Neuronal stem cell (in vitro differentiated cells): ENCODE data around the gene MAPK8IP1.

Experiments
- DNase-seq: peaks from one replicate; pipeline ENCODE4 v3.0.0-alpha.2; 2013; ENCODE audit warnings: low spot score
- H2AFZ ChIP-seq: one replicate; pipeline ENCODE4 v1.6.1; 2013; ENCODE audit warnings: mild to moderate bottlenecking, low read length, inconsistent platforms
- H2AK5ac ChIP-seq: 2 replicates; pipeline ENCODE4 v1.6.1; 2013; ENCODE audit warnings: low read depth, mild to moderate bottlenecking, inconsistent platforms, low read length, moderate library complexity, mixed read lengths
- H2BK120ac ChIP-seq: 2 replicates; pipeline ENCODE4 v1.6.1; 2013; ENCODE audit warnings: low read depth, mild to moderate bottlenecking, inconsistent platforms, low read length, moderate library complexity, mixed read lengths
- H2BK12ac ChIP-seq: one replicate; pipeline ENCODE4 v1.6.1; 2013; ENCODE audit warnings: low read length, inconsistent platforms
- H2BK15ac ChIP-seq: 2 replicates; pipeline ENCODE4 v1.6.1; 2013; ENCODE audit warnings: mild to moderate bottlenecking, low read length, inconsistent platforms, mixed read lengths
- H2BK5ac ChIP-seq: one replicate; pipeline ENCODE4 v1.6.1; 2013; ENCODE audit warnings: inconsistent platforms, mild to moderate bottlenecking, low read length, moderate library complexity
- H3K14ac ChIP-seq: one replicate; pipeline ENCODE4 v1.6.1; 2013; ENCODE audit warnings: low read length, inconsistent platforms
- H3K18ac ChIP-seq: 2 replicates; pipeline ENCODE4 v1.6.1; 2013; ENCODE audit warnings: low read length, inconsistent platforms
- H3K23ac ChIP-seq: 2 replicates; pipeline ENCODE4 v1.6.1; 2013; ENCODE audit warnings: low read depth, mild to moderate bottlenecking, mixed read lengths, low read length, inconsistent platforms; ENCODE audit not compliant: poor library complexity
- H3K27ac ChIP-seq: replicated peaks from 3 replicates; pipeline ENCODE4 v1.5.1; 2013; ENCODE audit warnings: low read length, inconsistent platforms
- H3K27me3 ChIP-seq, 3 experiments: 2 replicates each; pipeline ENCODE4 v1.6.1; 2013; ENCODE audit warnings: low read length in 3 of 3, mild to moderate bottlenecking in 2 of 3, inconsistent platforms in 1 of 3, low read depth in 1 of 3, mixed read lengths in 1 of 3, moderate library complexity in 1 of 3; ENCODE audit not compliant: control insufficient read depth in 3 of 3, insufficient read depth in 3 of 3
- H3K36me3 ChIP-seq, 2 donors: replicated peaks in 1 of 2; 2 replicates each; pipeline ENCODE4 v1.6.1; 2013; ENCODE audit warnings: low read length in 2 of 2; ENCODE audit not compliant: control insufficient read depth in 2 of 2, insufficient read depth in 2 of 2
- H3K4ac ChIP-seq: 2 replicates; pipeline ENCODE4 v1.6.1; 2013; ENCODE audit warnings: inconsistent platforms, mild to moderate bottlenecking, low read length, moderate library complexity
- H3K4me1 ChIP-seq, 2 donors: 1 replicate in 1 of 2; 2 replicates in 1 of 2; pipeline ENCODE4 v1.6.1; 2013; ENCODE audit warnings: low read length in 2 of 2, low read depth in 1 of 2; ENCODE audit not compliant: control insufficient read depth in 2 of 2, insufficient read depth in 1 of 2
- H3K4me2 ChIP-seq: one replicate; pipeline ENCODE4 v1.6.1; 2013; ENCODE audit warnings: mild to moderate bottlenecking, low read length, inconsistent platforms; ENCODE audit not compliant: insufficient read depth, poor library complexity, severe bottlenecking
- H3K4me3 ChIP-seq, 2 donors: 2 replicates each; pipeline ENCODE4 v1.5.1; 2013; ENCODE audit warnings: low read length in 2 of 2, mild to moderate bottlenecking in 2 of 2, inconsistent platforms in 1 of 2, moderate library complexity in 1 of 2
- H3K79me1 ChIP-seq: one replicate; pipeline ENCODE4 v1.6.1; 2013; ENCODE audit warnings: low read depth, mild to moderate bottlenecking, inconsistent platforms, low read length, moderate library complexity
- H3K9ac ChIP-seq: one replicate; pipeline ENCODE4 v1.6.1; 2013; ENCODE audit warnings: mild to moderate bottlenecking, low read depth, low read length, inconsistent platforms; ENCODE audit not compliant: poor library complexity
- H3K9me3 ChIP-seq, 2 donors: replicated peaks in 1 of 2; 2 replicates each; pipeline versions ENCODE3 to v1.6.1; 2013; ENCODE audit warnings: low read length in 2 of 2, mild to moderate bottlenecking in 2 of 2, inconsistent platforms in 1 of 2, low read depth in 1 of 2, mixed read lengths in 1 of 2, moderate library complexity in 1 of 2; ENCODE audit not compliant: control insufficient read depth in 2 of 2, insufficient read depth in 1 of 2
- H4K8ac ChIP-seq: one replicate; pipeline ENCODE4 v1.6.1; 2013; ENCODE audit warnings: low read depth, mild to moderate bottlenecking, inconsistent platforms, low read length, moderate library complexity
- H4K91ac ChIP-seq: one replicate; pipeline ENCODE4 v1.6.1; 2013; ENCODE audit warnings: low read length, low read depth, mild to moderate bottlenecking, inconsistent platforms; ENCODE audit not compliant: poor library complexity
- WGBS, 2 donors: extraction: QIAGEN DNeasy Blood & Tissue Kit; methylation state at CpG; one replicate each; pipeline ENCODE4 v1.1.7; 2013; ENCODE audit warnings: missing lambda C conversion rate in 2 of 2, mixed read lengths in 1 of 2; ENCODE audit not compliant: insufficient read length in 2 of 2, insufficient replicate concordance in 1 of 2; ENCODE audit errors: extremely low coverage in 2 of 2; 5-methylcytosine and 5-hydroxymethylcytosine counted together

The MAPK8IP1 gene

GRCh38 chr11:45852018-45852711, 33.3 kb upstream of the MAPK8IP1 start:
- no peak overlapping the region for H2BK120ac ChIP-seq

GRCh38 chr11:45852712-45853101, 32.7 kb upstream of the MAPK8IP1 start:
- no peaks in the 10 kb centered on the region for H3K27me3 ChIP-seq
- H3K4me1 ChIP-seq = peaks cover 4 to 6% of the 10 kb centered on the region in 2 donors
- no peak overlapping the region for H3K4me2 ChIP-seq
- no peak overlapping the region for H2BK15ac ChIP-seq
- no CpG with 5 or more reads among the region's 1 CpG for WGBS, 2 donors
- no peak for DNase-seq
- no peak overlapping the region for H3K4me3 ChIP-seq
- no peak overlapping the region for H3K23ac ChIP-seq
- H3K9ac ChIP-seq = no peak overlapping the region
- peaks cover 2% of the 10 kb centered on the region for H3K79me1 ChIP-seq
- H3K9me3 ChIP-seq = no peaks in the 10 kb centered on the region
- no peak overlapping the region for H2BK12ac ChIP-seq
- H3K18ac ChIP-seq = no peak overlapping the region
- no peak overlapping the region for H3K4ac ChIP-seq
- H3K14ac ChIP-seq = no peak overlapping the region
- no peak overlapping the region for H4K8ac ChIP-seq
- no peak overlapping the region for H3K27ac ChIP-seq
- H4K91ac ChIP-seq = no peak overlapping the region
- H2AK5ac ChIP-seq = no peak overlapping the region
- H3K36me3 ChIP-seq = peaks cover 4 to 23% of the 10 kb centered on the region in 2 donors
- no peak overlapping the region for H2BK5ac ChIP-seq
- H2AFZ ChIP-seq = no peak overlapping the region
- no peak overlapping the region for H2BK120ac ChIP-seq

More at GRCh38 chr11:45852018-45852711, 33.3 kb upstream of the MAPK8IP1 start:
- Histone ChIP-seq H2BK12ac (no peak overlapping the region), H2AK5ac (no peak overlapping the region), H3K9ac (no peak overlapping the region), H3K4me1 (peaks cover 4 to 6% of the 10 kb centered on the region in 2 donors), H2BK5ac (no peak overlapping the region), H3K4me2 (no peak overlapping the region), H2AFZ (no peak overlapping the region), H4K8ac (no peak overlapping the region), H3K27me3 (no peaks in the 10 kb centered on the region), H3K14ac (no peak overlapping the region), H3K4me3 (no peak overlapping the region), H3K79me1 (peaks cover 2% of the 10 kb centered on the region), H3K18ac (no peak overlapping the region), H4K91ac (no peak overlapping the region), H3K36me3 (peaks cover 4 to 18% of the 10 kb centered on the region in 2 donors), H3K23ac (no peak overlapping the region), H3K27ac (no peak overlapping the region), H2BK15ac (no peak overlapping the region), H3K4ac (no peak overlapping the region), H3K9me3 (no peaks in the 10 kb centered on the region)
- DNase-seq = no peak
- WGBS, 2 donors = no CpG with 5 or more reads among the region's 4 CpGs

DNA sequence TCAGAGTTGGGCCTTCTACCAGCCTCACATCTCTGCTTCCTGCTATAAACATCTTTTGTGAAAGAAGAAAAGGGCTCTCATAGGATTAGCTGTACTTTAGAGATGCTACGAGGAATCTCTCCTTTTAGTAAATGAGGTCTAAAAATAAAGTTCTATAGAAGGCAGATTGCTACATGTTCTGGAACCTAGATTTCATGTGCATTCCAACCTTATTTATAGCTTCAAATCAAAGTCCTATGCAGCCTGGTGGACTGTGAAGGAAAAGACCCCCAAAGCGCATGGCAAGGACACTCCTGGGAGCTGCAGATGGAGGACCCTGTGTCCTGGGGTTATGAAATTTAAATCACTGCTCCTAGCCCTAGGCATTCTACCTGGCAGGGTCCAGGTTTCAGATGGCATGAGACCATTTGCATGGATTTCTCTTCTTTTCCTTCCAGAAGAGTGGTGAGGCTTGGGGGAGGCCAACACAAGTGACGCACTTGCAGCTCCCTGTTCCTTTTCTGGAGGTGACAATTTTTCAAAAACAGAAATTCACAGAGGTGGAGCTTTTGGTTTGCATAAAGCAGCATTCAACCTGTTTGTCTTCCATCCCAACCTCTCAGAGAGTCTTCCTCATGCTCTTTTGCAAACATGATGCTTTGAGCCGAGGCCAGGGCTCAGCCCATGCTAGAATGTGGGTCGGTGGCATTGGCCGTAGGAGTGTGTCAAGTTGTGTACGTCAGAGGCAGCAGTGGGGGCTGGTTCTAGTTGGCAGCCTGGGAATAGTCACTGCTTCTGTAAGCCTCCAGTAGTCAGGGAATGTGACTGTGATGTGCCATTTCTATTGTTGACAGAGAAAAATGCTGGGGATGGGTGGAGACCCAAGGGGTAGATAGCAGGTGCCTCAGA, 31.9 kb upstream of the MAPK8IP1 start:
- no peak overlapping the region for H3K4me2 ChIP-seq
- no peak overlapping the region for H2BK15ac ChIP-seq
- no peak overlapping the region for H3K14ac ChIP-seq
- no peak overlapping the region for H4K8ac ChIP-seq
- H3K27me3 ChIP-seq = no peaks in the 10 kb centered on the region
- H3K4me1 ChIP-seq = peaks cover 2 to 3% of the 10 kb centered on the region in 2 donors
- H3K23ac ChIP-seq = no peak overlapping the region
- no peak overlapping the region for H3K18ac ChIP-seq
- H2BK5ac ChIP-seq = no peak overlapping the region
- no peak overlapping the region for H2BK120ac ChIP-seq
- no peak for DNase-seq
- H2AK5ac ChIP-seq = no peak overlapping the region
- peaks cover 4 to 32% of the 10 kb centered on the region in 2 donors for H3K36me3 ChIP-seq
- H3K27ac ChIP-seq = no peak overlapping the region
- H2AFZ ChIP-seq = no peak overlapping the region
- no peak overlapping the region for H3K4me3 ChIP-seq
- H3K9me3 ChIP-seq = no peaks in the 10 kb centered on the region
- H4K91ac ChIP-seq = no peak overlapping the region
- no peak overlapping the region for H2BK12ac ChIP-seq
- H3K9ac ChIP-seq = no peak overlapping the region
- H3K79me1 ChIP-seq = no peaks in the 10 kb centered on the region
- WGBS, 2 donors = no CpG with 5 or more reads among the region's 7 CpGs
- no peak overlapping the region for H3K4ac ChIP-seq

DNA sequence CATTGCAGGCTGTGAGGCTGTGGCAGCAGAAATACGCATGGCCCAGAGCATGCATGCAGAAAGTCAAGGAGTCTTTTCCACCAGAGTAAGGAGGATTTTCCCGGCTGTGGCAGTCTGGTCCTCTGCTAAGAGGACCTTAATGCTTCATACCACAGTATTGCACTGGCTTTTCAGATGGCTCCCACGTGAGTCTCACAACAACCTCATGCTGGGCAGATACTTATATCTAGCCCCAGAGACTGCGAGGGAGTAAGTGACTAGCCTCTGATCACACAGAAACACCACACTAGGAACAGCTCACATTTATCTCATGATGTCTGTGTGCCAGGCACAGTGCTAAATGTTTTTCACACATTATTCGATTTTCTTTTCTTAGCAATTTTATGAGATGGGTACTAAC, 30.1 kb upstream of the MAPK8IP1 start:
- peaks cover 0 to 7% of the 10 kb centered on the region in 2 donors for H3K4me1 ChIP-seq
- WGBS, 2 donors = no CpG with 5 or more reads among the region's 5 CpGs
- no peak overlapping the region for H3K27ac ChIP-seq

More for the DNA sequence above, 30.1 kb upstream of the MAPK8IP1 start:
- Histone ChIP-seq H4K91ac (no peak overlapping the region), H2AK5ac (no peak overlapping the region), H3K4ac (no peak overlapping the region), H4K8ac (no peak overlapping the region), H3K4me2 (no peak overlapping the region), H2BK15ac (no peak overlapping the region), H3K23ac (no peak overlapping the region), H3K4me3 (no peak overlapping the region), H2AFZ (no peak overlapping the region), H3K79me1 (no peaks in the 10 kb centered on the region), H3K9me3 (no peaks in the 10 kb centered on the region), H2BK5ac (no peak overlapping the region), H2BK12ac (no peak overlapping the region), H3K9ac (no peak overlapping the region), H2BK120ac (no peak overlapping the region), H3K14ac (no peak overlapping the region), H3K36me3 (peaks cover 4 to 44% of the 10 kb centered on the region in 2 donors), H3K27me3 (no peaks in the 10 kb centered on the region), H3K18ac (no peak overlapping the region)
- DNase-seq = no peak
